GM12875 (cell line): Measurements from ENCODE around the gene MGAT3.
"Not testable (repeated sequence)": the region's sequence is repeated elsewhere in the genome, so short reads cannot be mapped to it uniquely, and the experiment has no call there.

Experiments used
- H3K4me3 ChIP-seq: one replicate; pipeline ENCODE4 v1.5.1; 2011; ENCODE audit warnings: low read depth, low read length, control low read depth
- TF ChIP-seq, protein P1 (sequence below): IDR thresholded peaks from 2 replicates; pipeline ENCODE4 v1.5.1; 2011; ENCODE audit warnings: low read depth, mild to moderate bottlenecking, control low read depth, inconsistent platforms, low read length, moderate library complexity, borderline replicate concordance; ENCODE audit not compliant: insufficient read depth

The MGAT3 gene

DNA sequence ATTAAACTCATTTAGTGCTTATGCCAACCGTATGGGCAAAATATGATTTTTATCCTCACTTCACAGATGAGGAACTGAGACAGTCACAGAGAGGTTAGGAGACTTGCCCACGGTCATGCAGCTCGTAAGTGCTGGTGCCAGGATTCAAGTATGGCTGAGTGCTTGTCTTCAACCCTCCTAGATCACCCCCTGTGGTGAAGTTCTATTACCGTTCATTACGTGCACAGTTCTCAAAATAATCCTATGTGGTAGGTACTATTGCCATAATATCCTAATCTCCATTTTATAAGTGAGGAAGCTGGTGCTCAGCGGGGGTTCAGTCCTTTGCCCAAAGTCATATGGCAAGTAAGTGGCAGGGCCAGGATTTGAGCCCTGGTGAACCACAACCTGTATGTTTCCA, 46.8 kb downstream of the MGAT3 start:
- peak overlapping the region; percentile 97 for H3K4me3 ChIP-seq
- TF ChIP-seq, protein P1, sequence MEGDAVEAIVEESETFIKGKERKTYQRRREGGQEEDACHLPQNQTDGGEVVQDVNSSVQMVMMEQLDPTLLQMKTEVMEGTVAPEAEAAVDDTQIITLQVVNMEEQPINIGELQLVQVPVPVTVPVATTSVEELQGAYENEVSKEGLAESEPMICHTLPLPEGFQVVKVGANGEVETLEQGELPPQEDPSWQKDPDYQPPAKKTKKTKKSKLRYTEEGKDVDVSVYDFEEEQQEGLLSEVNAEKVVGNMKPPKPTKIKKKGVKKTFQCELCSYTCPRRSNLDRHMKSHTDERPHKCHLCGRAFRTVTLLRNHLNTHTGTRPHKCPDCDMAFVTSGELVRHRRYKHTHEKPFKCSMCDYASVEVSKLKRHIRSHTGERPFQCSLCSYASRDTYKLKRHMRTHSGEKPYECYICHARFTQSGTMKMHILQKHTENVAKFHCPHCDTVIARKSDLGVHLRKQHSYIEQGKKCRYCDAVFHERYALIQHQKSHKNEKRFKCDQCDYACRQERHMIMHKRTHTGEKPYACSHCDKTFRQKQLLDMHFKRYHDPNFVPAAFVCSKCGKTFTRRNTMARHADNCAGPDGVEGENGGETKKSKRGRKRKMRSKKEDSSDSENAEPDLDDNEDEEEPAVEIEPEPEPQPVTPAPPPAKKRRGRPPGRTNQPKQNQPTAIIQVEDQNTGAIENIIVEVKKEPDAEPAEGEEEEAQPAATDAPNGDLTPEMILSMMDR = no peak

- TF ChIP-seq, protein P1 = no peak
- no peak overlapping the region for H3K4me3 ChIP-seq
These were observed 47.3 kb downstream of the MGAT3 start for GRCh38 chr22:39504071-39504470.

GRCh38 chr22:39507021-39507420, 50.2 kb downstream of the MGAT3 start:
- not testable (repeated sequence) for H3K4me3 ChIP-seq

GRCh38 chr22:39508393-39508792, 51.6 kb downstream of the MGAT3 start:
- TF ChIP-seq, protein P1 = no peak
- no peak overlapping the region for H3K4me3 ChIP-seq

GRCh38 chr22:39510529-39511149, 53.8 kb downstream of the MGAT3 start:
- no peak overlapping the region for H3K4me3 ChIP-seq
- TF ChIP-seq, protein P1 = no peak

GRCh38 chr22:39511226-39511625, 54.4 kb downstream of the MGAT3 start:
- no peak overlapping the region for H3K4me3 ChIP-seq
- TF ChIP-seq, protein P1 = no peak

- H3K4me3 ChIP-seq = no peak overlapping the region
- TF ChIP-seq, protein P1 = no peak
These were observed 55.2 kb downstream of the MGAT3 start for GRCh38 chr22:39512026-39512425.

DNA sequence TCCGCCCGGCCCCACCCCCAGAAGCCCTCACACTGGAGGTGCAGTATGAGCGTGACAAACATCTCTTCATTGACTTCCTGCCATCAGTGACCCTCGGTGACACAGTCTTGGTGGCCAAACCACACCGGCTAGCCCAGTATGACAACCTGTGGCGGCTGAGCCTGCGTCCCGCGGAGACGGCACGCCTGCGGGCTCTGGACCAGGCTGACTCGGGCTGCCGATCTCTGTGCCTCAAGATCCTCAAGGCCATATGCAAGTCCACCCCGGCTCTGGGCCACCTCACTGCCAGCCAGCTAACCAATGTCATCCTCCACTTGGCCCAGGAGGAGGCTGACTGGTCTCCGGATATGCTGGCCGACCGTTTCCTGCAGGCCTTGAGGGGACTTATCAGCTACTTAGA, 57.0 kb downstream of the MGAT3 start:
- TF ChIP-seq, protein P1 = no peak
- H3K4me3 ChIP-seq = no peak overlapping the region
